HG03280 (cell line): ENCODE measurements around the gene ZNRF3.

Source experiments
- ATAC-seq: cut with Tn5 transposase; IDR thresholded peaks from one replicate; pipeline ENCODE4 v1.9.1; 2021; ENCODE audit warnings: mild to moderate bottlenecking, moderate library complexity; ENCODE audit not compliant: unreplicated experiment

ZNRF3 gene

GRCh38 chr22:28978863-28979796 is 95.8 kb downstream of the ZNRF3 start:
- no peak for ATAC-seq

- ATAC-seq, result no peak
Measured at GRCh38 chr22:28980326-28980725, 97.0 kb downstream of the ZNRF3 start.

DNA sequence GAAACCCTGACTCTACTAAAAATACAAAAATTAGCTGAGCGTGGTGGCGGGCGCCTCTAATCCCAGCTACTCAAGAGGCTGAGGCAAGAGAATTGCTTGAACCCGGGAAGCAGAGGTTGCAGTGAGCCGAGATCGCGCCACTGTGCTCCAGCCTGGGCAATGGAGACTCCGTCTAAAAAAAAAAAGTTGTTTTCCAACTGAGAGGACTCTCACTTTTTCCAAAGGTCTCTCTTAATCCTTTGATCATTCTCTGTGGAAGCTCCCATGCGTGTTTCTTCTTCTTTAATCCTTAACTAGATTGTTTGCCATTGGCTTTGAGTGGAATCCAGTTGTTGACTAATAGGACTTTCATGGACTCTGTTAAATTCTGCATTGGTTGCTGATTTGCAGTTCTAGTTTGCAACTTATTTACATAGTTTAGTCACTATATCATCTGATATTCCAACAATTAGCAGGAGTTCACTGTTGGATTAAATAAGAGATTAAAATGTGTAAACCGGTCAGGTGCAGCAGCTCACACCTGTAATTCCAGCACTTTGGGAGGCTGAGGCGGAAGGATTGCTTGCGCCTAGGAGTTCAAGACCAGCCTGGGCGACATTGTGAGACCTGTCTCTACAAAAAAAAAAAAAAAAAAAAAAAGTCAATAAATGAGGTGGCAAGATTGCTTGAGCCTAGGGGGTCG is 98.6 kb downstream of the ZNRF3 start:
- ATAC-seq, result no peak

GRCh38 chr22:28983190-28983589 is 99.8 kb downstream of the ZNRF3 start:
- no peak for ATAC-seq

DNA sequence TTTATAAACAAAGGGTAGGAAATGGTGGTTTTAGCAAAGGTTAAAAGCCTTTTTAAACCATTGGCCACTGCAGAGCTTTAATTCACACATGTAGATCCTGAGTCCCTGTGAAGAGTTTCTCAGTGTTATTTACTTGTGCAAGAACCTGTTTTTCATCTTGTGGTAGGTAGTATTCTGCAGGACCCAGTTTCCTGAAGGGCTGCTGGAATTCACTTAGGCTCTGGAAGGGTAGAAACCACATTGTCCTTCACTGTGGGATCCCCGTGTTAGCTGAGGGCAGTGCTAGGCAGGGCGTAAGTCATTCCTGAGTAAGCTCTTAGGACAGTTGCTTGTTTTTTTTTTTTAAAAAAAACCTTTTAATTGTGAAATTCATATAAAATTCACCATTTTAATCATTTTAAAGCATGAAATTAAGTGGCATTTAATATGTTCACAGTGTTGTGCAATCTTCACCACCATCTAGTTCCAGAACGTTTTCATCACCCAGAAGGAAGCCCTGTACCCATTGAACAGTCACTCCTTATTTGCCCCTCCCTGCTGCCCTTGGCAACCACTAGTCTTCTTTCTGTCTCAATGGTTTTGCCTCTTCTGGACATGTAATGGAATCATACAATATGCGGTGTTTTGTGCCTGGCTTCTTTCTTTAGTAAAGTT is 100.5 kb downstream of the ZNRF3 start:
- no peak for ATAC-seq

- ATAC-seq, result no peak
Measured at GRCh38 chr22:28984482-28985158, 101.2 kb downstream of the ZNRF3 start.

- ATAC-seq, result no peak
Measured at GRCh38 chr22:28985581-28986290, 102.4 kb downstream of the ZNRF3 start.

DNA sequence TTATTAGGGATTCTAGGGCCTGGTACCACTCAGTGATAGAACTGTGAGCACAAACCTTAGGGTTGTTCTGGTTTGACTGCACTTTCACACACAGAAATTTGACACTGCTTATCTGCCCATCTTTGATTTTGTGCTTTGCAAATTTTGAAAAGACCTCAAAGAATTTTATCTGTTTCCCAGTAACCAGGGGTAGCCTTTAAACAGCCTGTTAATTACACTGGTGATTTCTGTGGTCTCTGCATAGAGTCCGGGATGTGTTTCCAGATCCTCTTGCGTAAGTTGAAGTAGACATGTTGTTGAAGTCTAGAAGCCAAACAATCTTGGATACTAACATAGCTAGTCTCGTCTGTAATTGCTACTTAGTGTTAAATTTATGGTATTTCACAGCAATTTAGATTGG is 103.0 kb downstream of the ZNRF3 start:
- ATAC-seq, result no peak

GRCh38 chr22:28988457-28988856 is 105.1 kb downstream of the ZNRF3 start:
- ATAC-seq, result no peak

DNA sequence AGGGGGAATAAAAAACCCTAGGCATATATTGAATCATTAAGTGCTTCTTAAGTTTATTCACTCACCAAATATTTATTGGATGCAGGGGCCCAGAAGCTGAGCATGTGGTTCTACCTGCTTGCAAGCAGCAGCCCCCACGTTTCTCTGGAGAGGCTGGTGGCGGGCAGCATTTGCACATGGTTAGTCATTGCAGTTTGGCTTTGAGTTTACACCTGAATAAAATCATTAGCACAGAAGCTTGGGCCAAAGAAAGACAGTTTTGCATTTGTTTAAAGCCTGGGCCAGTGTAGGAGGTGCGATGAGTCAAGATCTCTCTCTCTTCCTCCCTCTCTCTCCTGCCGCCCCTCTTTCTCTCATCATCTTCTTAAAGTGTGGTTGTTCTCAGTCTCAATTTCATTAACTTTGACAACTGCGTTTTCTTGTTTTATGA is 105.7 kb downstream of the ZNRF3 start:
- ATAC-seq, result no peak

DNA sequence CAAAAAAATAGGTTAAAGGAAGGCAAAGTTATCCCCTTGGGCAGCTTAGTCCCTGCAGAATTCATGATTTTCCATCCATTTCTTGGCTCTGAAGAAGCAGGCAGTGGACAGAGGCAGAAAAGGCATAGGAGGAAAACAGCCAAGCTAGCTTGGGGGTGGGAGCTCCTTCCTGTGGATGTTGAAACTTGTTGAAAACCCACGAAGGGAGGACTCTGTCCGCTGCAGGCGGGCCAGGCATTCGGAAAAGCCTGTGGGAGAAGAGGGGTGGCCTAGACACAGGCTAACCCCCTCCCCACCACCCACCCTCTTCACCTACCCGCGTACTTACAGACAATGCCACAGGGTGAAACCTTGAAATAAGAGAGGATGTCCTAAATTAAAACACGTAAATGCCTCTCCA is 106.1 kb downstream of the ZNRF3 start:
- no peak for ATAC-seq

DNA sequence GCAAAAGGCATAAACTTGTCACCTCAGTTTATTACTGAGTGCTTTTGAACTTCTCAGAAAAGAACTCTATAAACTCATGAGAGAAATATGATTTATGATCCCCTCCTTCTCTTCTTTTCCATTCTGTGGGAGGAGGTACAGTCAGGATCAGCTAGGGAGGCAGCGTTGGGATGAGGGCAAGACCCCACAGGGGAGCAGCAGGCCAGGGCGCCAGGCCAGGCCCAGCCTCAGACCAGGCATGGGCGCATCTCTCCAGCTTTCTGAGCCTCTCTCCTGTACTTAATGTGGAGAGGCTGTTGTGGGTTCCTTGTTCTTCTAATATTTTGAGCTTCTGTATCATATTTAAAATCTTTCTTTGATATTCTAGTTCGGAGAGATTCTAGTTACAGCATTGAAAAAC is 106.5 kb downstream of the ZNRF3 start:
- ATAC-seq, result no peak

DNA sequence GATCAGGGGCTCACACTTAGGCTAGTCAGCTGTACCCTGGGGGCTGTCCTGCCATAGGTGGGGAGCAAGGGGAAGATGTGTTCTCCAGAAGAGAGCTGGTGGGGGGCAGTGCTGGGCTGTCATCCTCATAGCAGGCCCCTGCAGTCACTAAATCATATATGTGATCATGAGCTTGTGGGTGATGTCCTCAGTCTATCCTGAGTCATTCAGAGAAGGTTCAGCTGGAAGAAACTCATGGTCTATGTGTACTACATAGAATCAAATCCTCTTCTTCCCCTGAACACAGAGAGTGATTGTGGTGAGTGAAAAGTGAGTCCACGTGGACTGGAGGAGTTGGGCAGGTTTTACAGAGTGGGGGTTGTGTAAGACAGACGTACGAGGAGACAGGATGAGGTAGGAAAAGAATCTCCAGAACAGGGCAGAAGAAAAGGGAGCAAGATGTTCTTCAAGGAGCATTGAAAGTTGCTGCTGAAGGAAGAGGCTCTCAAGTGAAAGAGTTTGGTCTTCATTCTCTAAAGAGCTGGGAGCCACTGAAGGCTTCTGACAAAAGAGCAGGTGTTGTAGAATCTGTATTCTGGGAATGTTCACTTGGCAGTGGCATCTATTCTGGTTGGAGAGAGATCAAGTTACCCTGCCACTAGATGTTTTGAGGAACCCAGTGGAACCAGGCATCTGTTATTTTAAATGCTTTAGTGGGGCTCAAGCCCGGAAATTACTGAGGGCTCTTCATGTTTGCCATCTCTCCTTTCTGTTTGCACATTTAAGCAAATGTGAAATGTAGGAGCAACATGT is 109.4 kb downstream of the ZNRF3 start:
- ATAC-seq, result no peak

- ATAC-seq, result no peak
Measured at GRCh38 chr22:28994522-28994921, 111.2 kb downstream of the ZNRF3 start.

- ATAC-seq, result no peak
Measured at GRCh38 chr22:28995551-28995950, 112.2 kb downstream of the ZNRF3 start.

DNA sequence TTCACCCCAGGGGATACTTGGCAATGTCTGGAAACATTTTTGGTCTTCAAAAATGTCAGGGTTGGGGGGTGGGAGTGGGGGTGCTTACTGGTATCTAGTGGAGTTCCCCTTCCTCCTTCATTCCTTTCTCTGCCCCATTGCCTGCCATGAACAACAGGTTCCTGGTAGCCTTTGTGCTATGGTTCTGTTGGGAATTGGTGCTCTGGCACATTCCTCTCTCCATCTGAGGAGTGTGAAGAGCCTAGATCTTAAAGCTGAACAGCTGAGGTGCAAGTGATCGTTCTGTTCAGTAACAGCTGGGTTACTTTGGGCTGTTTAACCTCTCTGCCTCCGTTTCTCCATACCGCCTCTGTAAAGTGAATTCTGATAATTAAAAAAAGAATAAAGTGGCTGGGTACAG is 114.0 kb downstream of the ZNRF3 start:
- ATAC-seq, result no peak

DNA sequence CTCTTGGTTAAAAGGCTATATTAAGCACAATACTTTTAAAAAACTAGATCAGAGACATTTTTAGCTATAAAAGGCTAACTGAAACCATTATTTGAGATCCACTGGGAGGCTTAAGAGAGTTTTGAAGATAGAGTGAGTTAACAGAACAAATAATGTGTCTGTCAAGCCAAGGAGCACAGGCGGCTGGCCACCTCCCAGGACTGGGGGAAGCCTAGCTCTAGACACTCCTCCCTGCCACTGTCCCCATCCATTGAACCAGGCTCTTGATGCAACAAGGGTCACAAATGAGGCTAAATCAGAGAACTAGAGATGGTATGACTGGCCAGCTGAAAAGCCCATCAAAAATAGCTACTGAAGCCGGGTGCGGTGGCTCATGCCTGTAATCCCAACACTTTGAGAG is 115.3 kb downstream of the ZNRF3 start:
- ATAC-seq, result no peak

DNA sequence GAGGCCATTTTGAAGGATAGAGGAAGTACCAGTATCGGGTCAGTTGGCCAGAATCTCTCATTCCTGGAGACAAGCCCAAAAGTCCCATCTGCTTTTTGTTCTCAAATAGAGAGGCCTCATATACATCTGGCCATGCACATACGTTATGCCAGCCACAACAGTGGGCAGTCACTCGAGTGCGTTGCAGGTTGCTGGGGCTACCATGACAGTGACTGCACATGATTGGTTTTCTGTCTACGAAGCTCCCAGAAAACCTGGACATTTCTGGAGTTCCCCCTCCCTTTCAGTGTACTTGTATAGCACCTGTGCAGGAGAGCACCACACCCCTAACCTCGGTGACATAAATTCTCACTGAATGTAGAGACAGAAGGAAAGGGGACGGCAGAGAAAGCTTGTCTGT is 116.1 kb downstream of the ZNRF3 start:
- ATAC-seq, result no peak

DNA sequence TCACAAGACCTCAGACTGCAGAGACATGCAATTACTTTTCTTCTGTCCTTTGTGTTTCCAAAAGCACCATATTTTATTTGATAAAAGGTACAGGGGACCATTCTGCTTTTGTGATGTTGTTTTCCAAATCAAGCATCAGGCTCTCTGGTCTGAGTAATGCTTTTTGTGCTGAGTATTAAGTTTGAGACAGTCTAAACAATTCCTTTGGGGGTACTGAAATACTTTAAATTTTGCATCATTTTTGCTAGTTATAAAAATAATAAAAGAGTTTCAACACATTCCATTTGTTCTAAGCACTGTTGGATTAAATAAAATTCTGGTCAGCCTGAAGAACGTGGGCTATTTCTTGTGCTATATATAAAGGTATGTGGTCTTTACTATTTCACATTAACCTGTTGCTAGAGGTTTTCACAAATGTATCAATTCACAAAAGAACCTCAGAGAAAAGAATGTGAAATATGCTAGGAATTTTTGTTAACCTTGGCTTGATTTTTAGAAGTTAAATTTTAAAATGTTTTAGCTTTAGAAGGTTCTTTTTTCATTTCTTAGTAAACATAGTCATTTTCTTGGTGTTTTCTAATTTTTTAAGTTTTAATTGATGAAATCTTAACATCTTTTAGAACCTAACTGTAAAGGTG is 116.7 kb downstream of the ZNRF3 start:
- no peak for ATAC-seq
